ENCODE data around the gene APLN. TPM values are rescaled to one million over a fixed set of nuclear protein-coding genes. Genes with fewer than 3 reads are reported as not detected.
A peak's percentile ranks its signal among the peaks of the same experiment; 100 is the strongest.

The APLN gene
- total RNA-seq, 2 experiments from 2014 or later, result 3.5 TPM

GRCh38 chrX:129600981-129601424, 53.8 kb downstream of the APLN start:
- POLR2A ChIA-PET, result interaction anchor here (0.6 to 0.7 kb wide), 2 partner anchors 77 to 480 kb away, joined by 3 read pairs; no protein-coding TSS in a partner anchor
- intact Hi-C loops (cut with micrococcal nuclease), result loop anchor here (10.0 kb wide), 2 partner anchors 464 to 594 kb away; no protein-coding TSS in a partner anchor
- CTCF ChIA-PET, result interaction anchor here (0.9 to 2.1 kb wide), 8 partner anchors 9 to 586 kb away, joined by 3 to 14 read pairs (median 4); no protein-coding TSS in a partner anchor
- ATAC-seq, result peak; percentile 50
- DNase-seq, result peak; percentile 30
- TF ChIP-seq CTCF (IDR thresholded peaks at IDR 0.05), result peak; percentile 61
- H3K36me3 Mint-ChIP-seq (ENCODE audit: low read depth), result no peaks in the 10 kb centered on the region
- peaks cover 19% of the 10 kb centered on the region for H3K4me1 Mint-ChIP-seq (ENCODE audit: low read depth)
- no peak overlapping the region for H3K27ac Mint-ChIP-seq
- H3K27me3 Mint-ChIP-seq, result no peaks in the 10 kb centered on the region
- no peaks in the 10 kb centered on the region for H3K9me3 Mint-ChIP-seq
- no peak overlapping the region for H3K4me3 Mint-ChIP-seq

DNA sequence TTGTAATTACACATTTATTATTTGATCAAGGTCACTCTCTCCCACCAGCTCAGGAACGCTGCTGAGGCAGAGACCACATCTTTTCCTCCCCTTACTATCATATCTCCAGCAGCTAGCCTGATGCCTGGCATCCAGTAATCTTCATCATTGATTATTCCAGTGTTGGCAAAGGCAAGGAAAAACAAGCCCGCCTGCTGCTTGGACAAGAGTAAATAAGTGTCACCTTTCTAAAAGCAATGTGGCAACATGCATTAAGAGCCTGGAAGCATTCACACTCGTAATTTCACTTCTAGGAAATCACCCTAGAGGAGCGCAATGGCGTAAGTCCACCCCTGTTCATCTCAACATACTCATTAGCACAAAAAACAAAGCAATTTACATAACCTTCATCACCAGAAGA, 54.8 kb downstream of the APLN start:
- Mint-ChIP-seq H3K4me1 (ENCODE audit: low read depth) (peaks cover 17% of the 10 kb centered on the region), H3K4me3 (no peak overlapping the region), H3K36me3 (ENCODE audit: low read depth) (no peaks in the 10 kb centered on the region), H3K27me3 (no peaks in the 10 kb centered on the region), H3K27ac (no peak overlapping the region), H3K9me3 (no peaks in the 10 kb centered on the region)
- no peak for TF ChIP-seq CTCF (IDR thresholded peaks at IDR 0.05)
- no peak for DNase-seq
- ChIA-PET CTCF (interaction anchor here (1.7 kb wide), 1 partner anchor 15 kb away, joined by 4 read pairs; no protein-coding TSS in a partner anchor), POLR2A (no interaction called here)
- intact Hi-C loops (cut with micrococcal nuclease), result loop anchor here (10.0 kb wide), 2 partner anchors 465 to 595 kb away; no protein-coding TSS in a partner anchor
- ATAC-seq, result no peak

GRCh38 chrX:129599499-129599898, 55.3 kb downstream of the APLN start:
- no peak for DNase-seq
- intact Hi-C loops (cut with micrococcal nuclease), result no loop called here
- Mint-ChIP-seq H3K27me3 (no peaks in the 10 kb centered on the region), H3K4me3 (no peak overlapping the region), H3K9me3 (no peaks in the 10 kb centered on the region), H3K4me1 (ENCODE audit: low read depth) (peaks cover 14% of the 10 kb centered on the region), H3K27ac (no peak overlapping the region), H3K36me3 (ENCODE audit: low read depth) (no peaks in the 10 kb centered on the region)
- POLR2A ChIA-PET, result no interaction called here
- TF ChIP-seq CTCF (IDR thresholded peaks at IDR 0.05), result no peak
- ATAC-seq, result no peak
- CTCF ChIA-PET, result no interaction called here

DNA sequence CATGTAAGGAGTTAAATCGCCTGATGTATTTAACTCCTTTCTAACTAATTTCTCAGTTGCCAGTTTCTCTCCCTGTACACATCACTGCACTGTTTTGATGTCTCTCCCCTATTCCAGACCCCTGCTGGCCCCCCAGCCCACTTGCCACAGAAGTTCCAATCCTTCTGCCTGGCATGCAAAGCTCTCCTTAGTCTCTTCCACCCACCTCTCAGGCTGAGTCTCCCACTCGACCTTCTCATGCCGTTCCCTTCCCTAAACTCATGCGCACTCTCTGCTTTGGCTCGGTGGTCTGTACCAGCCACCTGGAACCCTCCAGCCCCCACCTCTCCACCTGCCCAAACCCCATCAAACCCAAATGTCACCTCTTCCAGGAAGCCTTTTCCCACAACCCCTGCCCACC, 56.9 kb downstream of the APLN start:
- ATAC-seq (no peak), DNase-seq (no peak)
- Mint-ChIP-seq H3K4me3 (no peak overlapping the region), H3K36me3 (ENCODE audit: low read depth) (no peaks in the 10 kb centered on the region), H3K27me3 (no peaks in the 10 kb centered on the region), H3K27ac (no peak overlapping the region), H3K9me3 (no peaks in the 10 kb centered on the region), H3K4me1 (ENCODE audit: low read depth) (peaks cover 6% of the 10 kb centered on the region)
- POLR2A ChIA-PET, result no interaction called here
- intact Hi-C loops (cut with micrococcal nuclease), result no loop called here
- TF ChIP-seq CTCF (IDR thresholded peaks at IDR 0.05), result no peak
- CTCF ChIA-PET, result no interaction called here

GRCh38 chrX:129596077-129596476, 58.7 kb downstream of the APLN start:
- Mint-ChIP-seq H3K27me3 (no peaks in the 10 kb centered on the region), H3K36me3 (ENCODE audit: low read depth) (no peaks in the 10 kb centered on the region), H3K9me3 (no peaks in the 10 kb centered on the region), H3K4me1 (ENCODE audit: low read depth) (peaks cover 2% of the 10 kb centered on the region), H3K4me3 (no peak overlapping the region), H3K27ac (no peak overlapping the region)
- no peak for DNase-seq
- ATAC-seq, result no peak
- intact Hi-C loops (cut with micrococcal nuclease), result no loop called here
- ChIA-PET CTCF (interaction anchor here (0.8 kb wide), 2 partner anchors 8 to 465 kb away, joined by 3 read pairs; no protein-coding TSS in a partner anchor), POLR2A (no interaction called here)
- no peak for TF ChIP-seq CTCF (IDR thresholded peaks at IDR 0.05)

Other genes starting within 250 kb of the APLN start
- gene SMARCA1, start 131.5 kb downstream of the APLN start, total RNA-seq, result under 1 TPM; 0.25 to 0.34 TPM
- 1 to 10 TPM; 2.0 to 2.2 TPM for gene OCRL, start 114.7 kb downstream of the APLN start, total RNA-seq
- gene XPNPEP2, start 84.0 kb upstream of the APLN start, total RNA-seq, result under 1 TPM; 0.16 to 0.38 TPM
- gene SASH3, start 125.0 kb upstream of the APLN start, total RNA-seq, result 100 to 1,000 TPM; 117 to 123 TPM
- gene ZDHHC9, start 188.9 kb upstream of the APLN start, total RNA-seq, result 10 to 100 TPM; 10.4 to 11.1 TPM